H1 (cell line): ENCODE results near the gene GNG7. TPM values are rescaled to one million over a fixed set of nuclear protein-coding genes. Genes with fewer than 3 reads are reported as not detected.

Experiments
- BRCA1 ChIP-seq: IDR thresholded peaks from 2 replicates; pipeline ENCODE4 v1.6.1; 2012; ENCODE audit warnings: low read depth, low read length, improper control_type of control experiment
- CHD7 ChIP-seq: fragments of 300-600 bp; sonication (generic); IDR thresholded peaks from 2 replicates; pipeline ENCODE4 v1.7.1; 2012; ENCODE audit warnings: low read length, moderate library complexity, mild to moderate bottlenecking, inconsistent platforms; ENCODE audit not compliant: insufficient replicate concordance
- EGR1 ChIP-seq: IDR thresholded peaks from 2 replicates; pipeline ENCODE4 v1.6.1; 2011; ENCODE audit warnings: low read depth, low read length, borderline replicate concordance
- GABPA ChIP-seq: IDR thresholded peaks from 2 replicates; pipeline ENCODE4 v1.6.1; 2011; ENCODE audit warnings: mild to moderate bottlenecking, low read length, moderate library complexity, borderline replicate concordance; ENCODE audit not compliant: insufficient read depth
- HDAC2 ChIP-seq, 2 experiments: fragments of 300-600 bp in 1 of 2; sonication (generic) in 1 of 2; IDR thresholded peaks; 2 replicates each; pipeline ENCODE4 v1.6.1; 2011 to 2012; ENCODE audit warnings: low read depth in 2 of 2, low read length in 2 of 2, mild to moderate bottlenecking in 2 of 2, moderate library complexity in 2 of 2, borderline replicate concordance in 1 of 2, inconsistent platforms in 1 of 2
- POLR2A ChIP-seq, 2 experiments: IDR thresholded peaks; 1 replicate in 1 of 2; 2 replicates in 1 of 2; pipeline ENCODE4 v1.6.1; 2011; ENCODE audit warnings: low read depth in 2 of 2, low read length in 2 of 2, mild to moderate bottlenecking in 2 of 2; ENCODE audit errors: control extremely low read depth in 1 of 2
- TEAD4 ChIP-seq: IDR thresholded peaks from 2 replicates; pipeline ENCODE4 v1.6.1; 2012; ENCODE audit warnings: low read depth, low read length, inconsistent platforms, mixed read lengths
- polyA plus RNA-seq, 7 experiments: library from polyadenylated mRNA; depleted of rRNA in 3 of 7; stranded (reverse) in 5 of 7; unstranded in 2 of 7; fragments of >200 nt in 5 of 7; fragments of 200-250 nt in 2 of 7; gene quantifications; 1 replicate in 5 of 7; 2 replicates in 1 of 7; 4 replicates in 1 of 7; pipeline versions ENCODE4 v1.2.1 to v1.2.3, GENCODE V29; 2011 to 2013; ENCODE audit warnings: missing spikeins in 2 of 7, mixed read lengths in 2 of 7
- total RNA-seq: library from RNA; stranded (reverse); fragmentation: NEBNext Ultra II Directional; extraction: Animal tissue kit (Norgen Biotek cat#: 25700); gene quantifications from 2 replicates; pipeline ENCODE4 v1.2.1, GENCODE V29; 2021

Gene GNG7
- total and polyA plus RNA-seq, 2 of the 8 experiments (the other 6 are each of a cell fraction or from before 2014, with no cell fraction given), result 2.8 to 7.8 TPM

GRCh38 chr19:2617393-2618165, 84.9 kb downstream of the GNG7 start (continued):
- TF ChIP-seq POLR2A (IDR thresholded peaks at IDR 0.05; ENCODE audit: control extremely low read depth in 1 of 2, low read depth in 2 of 2, low read length in 2 of 2), result no peak
- TF ChIP-seq HDAC2 (IDR thresholded peaks at IDR 0.05; ENCODE audit: borderline replicate concordance in 1 of 2, low read depth in 2 of 2, low read length in 2 of 2), result no peak
- TF ChIP-seq EGR1, result no peak
- no peak for TF ChIP-seq CHD7
- no peak for TF ChIP-seq BRCA1
- no peak for TF ChIP-seq TEAD4
- no peak for TF ChIP-seq GABPA
